ENCODE results near the gene SKP2.

The SKP2 gene

DNA sequence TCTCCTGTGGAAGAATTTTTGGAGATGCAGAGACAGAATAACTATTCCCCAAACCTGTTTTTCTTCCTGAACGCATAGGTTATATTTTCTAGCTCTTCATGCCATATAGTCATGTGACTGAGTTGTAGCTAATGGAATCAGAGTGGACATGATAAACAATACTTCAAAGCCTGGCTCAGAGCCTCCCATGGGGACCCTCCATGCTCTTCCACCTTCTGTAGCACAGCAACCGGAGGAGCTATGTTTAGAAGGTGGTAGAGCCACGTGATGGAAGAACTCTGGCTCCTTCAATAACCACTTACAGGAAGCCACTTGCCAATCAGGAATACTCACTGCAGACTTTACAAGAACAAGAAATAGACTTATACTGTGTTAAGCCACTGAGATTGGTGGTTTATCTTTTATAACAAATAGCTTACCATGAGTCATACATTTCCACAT is 50.6 kb downstream of the SKP2 start:
- peak; percentile 35 for DNase-seq

DNA sequence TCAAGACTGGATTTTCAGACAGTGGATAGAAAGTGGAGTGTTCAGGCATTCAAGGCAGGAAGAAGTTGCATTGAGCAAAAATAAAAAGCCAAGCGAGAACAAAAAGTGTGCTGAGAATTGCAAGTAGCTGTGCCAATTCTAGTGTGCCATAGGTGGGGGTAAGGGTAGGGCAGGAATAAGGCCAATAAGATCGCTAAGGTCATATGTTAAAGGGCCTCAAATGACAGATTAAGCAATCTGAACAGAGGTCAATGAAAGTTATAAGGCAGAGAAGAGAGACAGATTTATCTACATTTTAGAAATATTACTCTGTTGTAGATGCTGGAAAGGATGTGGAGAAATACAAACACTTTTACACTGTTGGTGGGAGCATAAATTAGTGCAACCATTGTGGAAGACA is 53.4 kb downstream of the SKP2 start:
- DNase-seq, result no peak

DNA sequence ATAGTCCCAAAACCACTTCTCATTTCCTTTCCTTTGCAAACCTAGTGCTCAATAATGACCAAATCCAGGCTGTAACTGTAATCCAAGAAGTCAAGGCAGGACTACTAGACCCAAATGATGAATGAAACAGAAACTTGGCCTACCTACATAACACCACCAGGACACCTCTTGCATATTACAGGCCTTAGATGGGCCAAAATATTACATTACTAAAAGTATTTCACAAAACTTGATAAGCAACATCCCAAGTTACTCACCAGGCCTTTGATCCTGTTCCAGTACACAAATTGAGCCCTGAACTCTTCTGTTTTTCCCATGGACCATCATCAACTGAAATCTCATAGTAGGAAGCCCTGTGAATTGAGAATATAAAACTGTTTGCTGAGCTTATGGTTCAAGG is 55.0 kb downstream of the SKP2 start:
- DNase-seq, result no peak

DNA sequence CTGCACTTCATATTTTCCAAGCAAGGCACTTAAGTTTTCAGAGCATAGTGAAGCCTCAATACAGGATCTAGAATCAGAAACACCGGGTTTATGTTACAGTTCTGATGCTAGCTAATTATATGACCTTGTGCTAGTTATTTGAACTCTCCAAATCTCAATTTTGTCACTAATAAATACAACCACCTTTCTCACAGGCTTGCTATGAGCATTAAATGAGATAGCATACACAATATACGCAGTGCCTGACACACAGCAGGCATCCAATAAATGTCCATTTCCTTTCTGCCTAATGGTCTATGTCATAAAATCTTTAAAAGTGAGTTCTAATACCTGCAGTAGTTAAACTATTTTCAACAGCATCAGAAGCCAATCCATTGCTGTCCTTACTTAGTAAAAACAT is 56.9 kb downstream of the SKP2 start:
- DNase-seq, result no peak

DNA sequence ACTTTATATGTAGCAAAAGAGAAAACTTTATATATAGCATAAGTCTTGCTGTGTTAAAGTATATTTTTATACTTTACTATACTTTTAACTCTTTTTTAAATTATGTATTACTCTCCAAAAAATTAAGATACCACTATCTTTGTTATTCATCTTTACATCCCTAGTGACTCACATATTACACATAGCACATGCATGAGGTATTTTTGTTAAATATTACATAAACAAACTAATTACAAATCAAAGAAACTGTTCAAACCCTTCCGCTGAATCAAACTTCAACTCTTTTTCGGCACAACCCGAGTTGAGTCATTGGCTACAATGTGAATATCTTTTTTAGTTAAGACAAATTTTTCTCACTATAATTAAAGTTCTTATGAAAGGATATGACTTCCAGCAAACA is 57.8 kb downstream of the SKP2 start:
- no peak for DNase-seq

DNA sequence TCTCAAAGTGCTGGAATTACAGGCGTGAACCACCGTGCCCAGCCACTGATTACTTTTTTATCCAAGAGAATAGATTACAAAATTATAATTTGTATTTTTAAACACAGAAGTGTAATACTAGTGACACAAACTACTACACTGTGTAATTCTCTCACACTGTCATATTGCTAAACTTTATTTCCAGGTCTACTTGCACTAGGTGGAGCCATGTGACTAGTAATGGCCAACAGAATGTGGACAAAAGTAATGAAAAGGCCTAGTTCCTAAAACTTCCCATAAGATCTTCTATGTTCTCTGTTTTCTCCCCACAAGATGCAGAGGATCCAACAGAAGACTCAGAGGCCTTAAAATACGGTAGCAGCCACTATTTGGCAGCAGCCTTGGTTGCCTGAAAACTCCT is 62.5 kb downstream of the SKP2 start:
- DNase-seq, result no peak

DNA sequence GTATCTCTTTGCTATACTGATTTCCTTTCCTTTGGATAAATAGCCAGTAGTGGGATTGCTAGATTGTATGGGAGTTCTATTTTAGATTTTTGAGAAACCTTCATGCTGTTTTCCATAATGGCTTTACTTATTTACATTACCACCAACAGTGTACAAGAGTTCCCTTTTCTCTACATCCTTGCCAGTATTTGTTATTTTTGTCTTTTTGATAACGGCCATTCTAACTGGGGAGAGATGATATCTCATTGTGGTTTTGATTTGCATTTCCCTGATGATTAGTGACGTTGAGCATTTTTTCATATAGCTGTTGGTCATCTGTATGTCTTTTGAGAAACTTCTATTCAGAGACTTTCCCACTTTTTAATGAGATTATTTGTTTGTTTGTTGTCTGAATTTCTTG is 64.0 kb downstream of the SKP2 start:
- no peak for DNase-seq

DNA sequence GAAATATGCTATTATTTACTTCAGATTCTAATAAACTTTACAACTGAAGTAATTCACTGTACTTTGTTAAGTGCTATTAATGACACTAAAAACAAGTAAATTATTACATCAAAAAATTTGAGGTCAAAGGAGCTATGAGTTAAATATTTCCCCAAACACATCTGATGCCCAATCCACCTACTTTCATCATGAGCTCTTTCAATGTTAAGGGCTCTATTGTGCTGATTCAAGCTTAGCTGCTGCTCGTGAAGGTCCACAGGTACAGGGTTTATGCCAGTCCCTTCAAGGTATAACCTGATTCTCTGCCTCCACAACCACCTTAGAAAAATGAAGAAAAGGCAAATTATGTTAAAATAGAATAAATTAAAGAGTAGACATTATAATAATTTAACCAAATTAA is 65.7 kb downstream of the SKP2 start:
- DNase-seq, result no peak

DNA sequence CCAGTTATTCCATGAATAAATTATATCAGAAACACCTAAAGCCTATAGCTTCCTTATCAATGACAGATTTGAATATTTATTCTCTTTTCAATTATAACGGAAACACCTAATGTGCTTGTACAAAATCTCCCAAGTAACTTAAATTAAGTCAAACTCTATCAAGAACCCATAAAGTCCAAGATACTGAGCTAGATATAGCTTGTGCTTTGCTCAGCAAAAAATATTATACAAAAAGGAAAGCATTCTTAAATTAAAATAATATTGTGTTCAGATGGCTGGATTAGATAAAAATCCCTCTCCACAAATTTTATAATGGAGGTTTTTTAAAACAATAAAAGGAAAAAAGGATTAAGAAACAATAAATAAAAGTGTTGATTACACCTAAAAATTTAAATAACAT is 66.1 kb downstream of the SKP2 start:
- DNase-seq, result no peak

DNA sequence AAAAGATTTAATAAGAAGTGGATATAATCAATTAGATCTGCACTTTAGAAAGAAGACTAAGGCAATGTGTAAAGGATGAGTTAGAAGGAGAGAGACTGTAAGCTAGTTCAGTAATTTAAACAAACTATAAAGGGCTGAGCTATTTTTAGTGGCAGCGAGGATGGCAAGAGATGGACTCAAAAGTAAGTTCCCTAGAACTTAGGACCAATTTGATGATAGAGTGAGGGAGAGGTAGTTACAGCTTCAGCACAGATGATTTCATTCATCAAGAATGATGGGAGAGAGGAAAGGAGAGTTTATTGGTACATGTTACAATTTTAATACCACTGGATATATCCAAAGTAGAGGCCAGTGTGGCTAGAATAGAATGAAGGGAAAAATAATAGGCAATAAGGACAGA is 70.7 kb downstream of the SKP2 start:
- DNase-seq, result no peak

DNA sequence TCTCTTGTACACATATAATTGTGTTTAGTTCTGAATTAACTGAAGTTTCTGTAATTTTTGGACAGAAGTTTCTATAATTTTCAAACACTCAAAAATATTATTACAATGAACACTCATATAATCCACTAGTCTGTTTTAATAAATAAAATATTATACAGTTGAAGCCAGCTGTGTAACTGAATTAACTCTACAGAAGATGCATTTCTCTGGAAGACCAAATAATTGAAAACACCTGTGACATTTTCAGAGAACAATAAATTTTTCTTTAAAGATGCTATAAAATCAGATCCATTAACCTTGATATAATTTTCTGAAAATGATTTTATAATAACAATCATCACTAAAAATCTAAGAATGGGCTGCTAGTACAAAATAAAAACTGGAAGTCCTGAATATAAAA is 75.1 kb downstream of the SKP2 start:
- no peak for DNase-seq

DNA sequence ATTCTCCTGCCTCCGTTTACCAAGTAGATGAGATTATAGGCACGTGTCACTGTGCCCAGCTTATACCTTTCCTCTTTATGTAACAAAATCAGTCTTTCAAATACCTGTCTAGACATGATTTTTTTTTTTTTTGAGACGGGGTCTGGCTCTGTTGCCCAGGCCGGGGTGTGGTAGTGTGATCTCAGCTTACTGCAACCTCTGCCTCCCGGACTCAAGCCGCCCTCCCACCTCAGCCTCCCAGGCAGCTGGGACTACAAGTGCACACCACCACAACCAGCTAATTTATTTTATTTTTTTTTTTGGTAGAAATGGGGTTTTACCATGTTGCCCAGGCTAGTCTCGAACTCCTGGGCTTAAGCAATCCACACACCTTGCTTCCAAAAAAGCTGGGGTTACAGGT is 76.6 kb downstream of the SKP2 start:
- no peak for DNase-seq

DNA sequence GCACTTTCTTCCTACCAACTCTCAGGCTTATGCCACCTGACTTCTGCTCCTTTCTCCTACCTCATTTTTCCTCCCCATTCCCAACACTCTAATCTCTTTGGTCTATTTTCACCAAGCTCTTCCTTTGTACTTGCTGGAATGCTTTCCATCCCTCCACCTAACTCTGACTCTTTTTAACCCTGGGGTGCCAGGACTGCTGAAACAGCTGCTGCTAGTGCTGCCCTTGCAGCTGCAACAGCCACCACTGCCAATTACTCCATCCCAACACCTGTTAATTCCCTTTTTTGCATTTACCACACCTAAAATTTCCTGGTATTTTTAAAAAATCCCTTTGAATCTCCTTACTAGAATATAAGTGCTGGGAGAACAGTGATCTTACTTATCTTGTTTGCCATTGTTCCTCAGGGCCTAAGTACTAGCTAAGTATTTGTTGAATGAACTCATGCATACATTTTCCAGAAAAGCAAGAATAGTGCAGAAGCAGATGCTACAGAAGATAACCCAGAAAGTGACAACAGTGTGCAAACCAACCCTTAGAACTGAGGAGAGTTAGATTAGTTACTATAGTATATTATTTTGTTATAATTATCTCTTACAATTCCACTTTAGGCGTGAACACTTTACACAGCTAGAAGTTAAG is 78.4 kb downstream of the SKP2 start:
- no peak for DNase-seq

DNA sequence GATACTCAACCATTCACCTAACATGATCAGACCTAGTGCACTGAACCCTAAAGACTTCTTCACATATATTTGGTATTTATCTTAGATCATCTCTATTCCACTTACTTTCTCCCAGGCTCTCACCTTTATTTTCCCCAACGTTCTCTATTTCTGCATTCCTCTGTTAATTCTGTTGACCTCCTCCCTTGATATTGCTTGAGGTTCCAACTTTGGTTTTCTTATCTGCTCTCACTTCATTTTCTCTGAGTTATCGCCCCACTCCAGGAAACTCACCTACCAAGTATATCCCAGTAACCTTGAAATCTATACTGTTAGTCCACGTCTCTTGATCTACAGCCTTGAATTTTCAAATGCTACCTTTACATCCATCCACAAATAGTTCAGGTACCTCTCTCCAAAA is 80.6 kb downstream of the SKP2 start:
- DNase-seq, result no peak
